HEK293T (cell line): ENCODE results near the gene MAGI2.

ENCODE experiments used
- ARNT ChIP-seq: fragments of 450-650 bp; IDR thresholded peaks from 2 replicates; pipeline ENCODE4 v1.6.1; 2017; ENCODE audit warnings: mild to moderate bottlenecking
- BHLHE40 ChIP-seq: fragments of 450-650 bp; IDR thresholded peaks from 2 replicates; pipeline ENCODE4 v1.6.1; 2016; ENCODE audit warnings: mild to moderate bottlenecking, moderate library complexity, borderline replicate concordance
- FOXK2 ChIP-seq: fragments of 450-650 bp; IDR thresholded peaks from 2 replicates; pipeline ENCODE4 v1.6.1; 2016; ENCODE audit warnings: mild to moderate bottlenecking
- FOXM1 ChIP-seq: fragments of 450-650 bp; IDR thresholded peaks from 2 replicates; pipeline ENCODE4 v1.6.1; 2017; ENCODE audit warnings: mild to moderate bottlenecking, borderline replicate concordance
- NFRKB ChIP-seq: fragments of 450-650 bp; IDR thresholded peaks from 2 replicates; pipeline ENCODE4 v1.6.1; 2016; ENCODE audit warnings: mild to moderate bottlenecking, moderate library complexity
- SP1 ChIP-seq: fragments of 450-650 bp; IDR thresholded peaks from 2 replicates; pipeline ENCODE4 v1.6.1; 2017
- SUZ12 ChIP-seq: fragments of 450-650 bp; IDR thresholded peaks from 2 replicates; pipeline ENCODE4 v1.6.1; 2016; ENCODE audit warnings: mild to moderate bottlenecking
- TARDBP ChIP-seq: fragments of 450-650 bp; IDR thresholded peaks from 2 replicates; pipeline ENCODE4 v1.6.1; 2016
- ZNF384 ChIP-seq: fragments of 450-650 bp; IDR thresholded peaks from 2 replicates; pipeline ENCODE4 v1.6.1; 2016
- TF ChIP-seq, protein P1 (sequence below): fragments of 450-650 bp; IDR thresholded peaks from 2 replicates; pipeline ENCODE4 v1.6.1; 2016

DNA sequence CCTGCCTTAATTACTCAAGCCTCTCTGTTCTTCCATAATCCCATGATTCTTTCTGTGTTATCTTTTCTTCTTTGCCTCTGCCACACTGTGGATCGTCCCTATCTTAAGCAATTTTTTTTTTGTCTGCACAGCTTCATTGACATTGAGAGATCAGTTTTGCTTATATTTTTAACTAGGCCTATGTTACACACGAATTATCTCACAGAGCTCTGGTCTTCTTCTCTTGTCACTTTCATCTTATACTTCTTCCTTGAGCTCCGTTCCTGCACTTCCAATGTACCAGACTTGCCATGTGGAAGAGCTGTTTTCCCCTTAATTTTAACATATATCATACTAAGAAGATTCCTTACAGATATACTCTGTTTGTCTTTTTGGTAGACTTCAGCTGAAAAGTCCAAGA is 106.1 kb downstream of the MAGI2 start:
- no peak for TF ChIP-seq SP1
- no peak for TF ChIP-seq ZNF384
- no peak for TF ChIP-seq FOXK2
- TF ChIP-seq TARDBP: no peak
- no peak for TF ChIP-seq BHLHE40
- TF ChIP-seq ARNT: no peak
- no peak for TF ChIP-seq FOXM1
- no peak for TF ChIP-seq SUZ12
- TF ChIP-seq, protein P1, sequence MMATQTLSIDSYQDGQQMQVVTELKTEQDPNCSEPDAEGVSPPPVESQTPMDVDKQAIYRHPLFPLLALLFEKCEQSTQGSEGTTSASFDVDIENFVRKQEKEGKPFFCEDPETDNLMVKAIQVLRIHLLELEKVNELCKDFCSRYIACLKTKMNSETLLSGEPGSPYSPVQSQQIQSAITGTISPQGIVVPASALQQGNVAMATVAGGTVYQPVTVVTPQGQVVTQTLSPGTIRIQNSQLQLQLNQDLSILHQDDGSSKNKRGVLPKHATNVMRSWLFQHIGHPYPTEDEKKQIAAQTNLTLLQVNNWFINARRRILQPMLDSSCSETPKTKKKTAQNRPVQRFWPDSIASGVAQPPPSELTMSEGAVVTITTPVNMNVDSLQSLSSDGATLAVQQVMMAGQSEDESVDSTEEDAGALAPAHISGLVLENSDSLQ: no peak
- no peak for TF ChIP-seq NFRKB
